BLaER1 treated with 17β-estradiol and CSF1 and Interleukin-3, amounts not matched to agents 10 nM and 100 nM (cell line): Measurements from ENCODE around the gene KLHDC3.

Source experiments
- H3K27ac ChIP-seq, 11 experiments: shearing (Covaris generic); formaldehyde crosslinking; 2 replicates each; pipeline ENCODE4 v1.8.1; 2022
- H3K27me3 ChIP-seq, 11 experiments: shearing (Covaris generic); formaldehyde crosslinking; 2 replicates each; pipeline ENCODE4 v1.8.1; 2022
- H3K36me3 ChIP-seq, 11 experiments: shearing (Covaris generic); formaldehyde crosslinking; 2 replicates each; pipeline ENCODE4 v1.8.1; 2022
- H3K4me1 ChIP-seq, 10 experiments: shearing (Covaris generic); formaldehyde crosslinking; 2 replicates each; pipeline ENCODE4 v1.8.1; 2022
- H3K4me2 ChIP-seq, 11 experiments: shearing (Covaris generic); formaldehyde crosslinking; 2 replicates each; pipeline ENCODE4 v1.8.1; 2022
- H3K4me3 ChIP-seq, 10 experiments: shearing (Covaris generic); formaldehyde crosslinking; 2 replicates each; pipeline ENCODE4 v1.8.1; 2022
- H3K9ac ChIP-seq, 11 experiments: shearing (Covaris generic); formaldehyde crosslinking; 2 replicates each; pipeline ENCODE4 v1.8.1; 2022
- H3K9me3 ChIP-seq, 11 experiments: shearing (Covaris generic); formaldehyde crosslinking; replicated peaks in 1 of 11; 2 replicates each; pipeline ENCODE4 v1.8.1; 2022
- H4K20me1 ChIP-seq, 11 experiments: shearing (Covaris generic); formaldehyde crosslinking; 2 replicates each; pipeline ENCODE4 v1.8.1; 2022
- Cebpa-rat ChIP-seq, 11 experiments: shearing (Covaris generic); IDR thresholded peaks; 2 replicates each; pipeline ENCODE4 v1.8.1; 2022

The KLHDC3 gene

GRCh38 chr6:43060755-43061633, 46.9 kb downstream of the KLHDC3 start:
- Histone ChIP-seq H3K4me1 (peaks cover 18 to 28% (median 24%) of the 10 kb centered on the region in 10 experiments), H3K9ac (peak overlapping the region in 10 of 11 experiments; percentile 11 to 92 (median 90); a peak in 16 of 22 replicates), H3K36me3 (peaks cover 20 to 48% (median 34%) of the 10 kb centered on the region in 11 experiments), H4K20me1 (no peaks in the 10 kb centered on the region), H3K27me3 (no peaks in the 10 kb centered on the region), H3K27ac (no peak overlapping the region), H3K4me2 (peak overlapping the region; percentile 82 to 97 (median 94)), H3K4me3 (peak overlapping the region in 6 of 10 experiments; percentile 76 to 95 (median 91); a peak in 6 of 20 replicates), H3K9me3 (no peaks in the 10 kb centered on the region)
- no peak for TF ChIP-seq Cebpa-rat (IDR thresholded peaks at IDR 0.05)

GRCh38 chr6:43061861-43062260, 47.8 kb downstream of the KLHDC3 start:
- H3K4me3 ChIP-seq = no peak overlapping the region
- H3K9ac ChIP-seq = no peak overlapping the region; a peak in 1 of 22 replicates
- no peak for TF ChIP-seq Cebpa-rat (IDR thresholded peaks at IDR 0.05)
- peaks cover 17 to 48% (median 33%) of the 10 kb centered on the region in 11 experiments for H3K36me3 ChIP-seq
- H3K4me1 ChIP-seq = peaks cover 18 to 28% (median 24%) of the 10 kb centered on the region in 10 experiments
- H4K20me1 ChIP-seq = no peaks in the 10 kb centered on the region
- H3K9me3 ChIP-seq = no peaks in the 10 kb centered on the region
- H3K27ac ChIP-seq = no peak overlapping the region
- H3K27me3 ChIP-seq = no peaks in the 10 kb centered on the region
- H3K4me2 ChIP-seq = no peak overlapping the region

GRCh38 chr6:43062818-43063217, 48.8 kb downstream of the KLHDC3 start:
- Histone ChIP-seq H3K9ac (0 out of 22 replicates have a peak overlapping the region, but pooled peaks of 2 of the 11 experiments have one; percentile 9 to 22), H3K4me2 (no peak overlapping the region), H3K27me3 (no peaks in the 10 kb centered on the region), H3K9me3 (no peaks in the 10 kb centered on the region), H3K4me3 (no peak overlapping the region), H3K4me1 (peaks cover 17 to 25% (median 21%) of the 10 kb centered on the region in 10 experiments), H3K27ac (no peak overlapping the region), H4K20me1 (no peaks in the 10 kb centered on the region), H3K36me3 (peaks cover 8 to 38% (median 24%) of the 10 kb centered on the region in 11 experiments; a peak in 17 of 22 replicates)
- no peak for TF ChIP-seq Cebpa-rat (IDR thresholded peaks at IDR 0.05)

- TF ChIP-seq Cebpa-rat (IDR thresholded peaks at IDR 0.05) = no peak
- H3K9me3 ChIP-seq = no peaks in the 10 kb centered on the region
- peaks cover 4 to 35% (median 20%) of the 10 kb centered on the region in 11 experiments; a peak in 14 of 22 replicates for H3K36me3 ChIP-seq
- peaks cover 0 to 2% (median under 1%) of the 10 kb centered on the region in 10 experiments; a peak in 10 of 20 replicates for H3K4me1 ChIP-seq
- peak overlapping the region in 1 of 11 experiments; percentile 39; a peak in 2 of 22 replicates for H3K9ac ChIP-seq
- H3K4me2 ChIP-seq = no peak overlapping the region
- no peaks in the 10 kb centered on the region for H4K20me1 ChIP-seq
- no peaks in the 10 kb centered on the region for H3K27me3 ChIP-seq
- H3K27ac ChIP-seq = no peak overlapping the region
- no peak overlapping the region for H3K4me3 ChIP-seq
Measured at GRCh38 chr6:43070028-43070632, 56.1 kb downstream of the KLHDC3 start.
